Measurements from ENCODE around the gene EFEMP2.

EFEMP2 gene

GRCh38 chr11:65911682-65912568, 39.3 kb upstream of the EFEMP2 start:
- Mint-ChIP-seq H3K36me3 (no peaks in the 10 kb centered on the region), H3K9me3 (no peaks in the 10 kb centered on the region), H3K27ac (no peak overlapping the region), H3K4me1 (peaks cover 47% of the 10 kb centered on the region), H3K27me3 (peaks cover 45% of the 10 kb centered on the region), H3K4me3 (no peak overlapping the region)
- peak; percentile 65 for ATAC-seq

GRCh38 chr11:65907878-65908277, 35.3 kb upstream of the EFEMP2 start:
- peaks cover 65% of the 10 kb centered on the region for H3K27me3 Mint-ChIP-seq
- H3K4me3 Mint-ChIP-seq = no peak overlapping the region
- no peak for ATAC-seq
- no peaks in the 10 kb centered on the region for H3K9me3 Mint-ChIP-seq
- H3K36me3 Mint-ChIP-seq = no peaks in the 10 kb centered on the region
- no peak overlapping the region for H3K27ac Mint-ChIP-seq
- peaks cover 17% of the 10 kb centered on the region for H3K4me1 Mint-ChIP-seq

- no peaks in the 10 kb centered on the region for H3K36me3 Mint-ChIP-seq
- H3K27me3 Mint-ChIP-seq = peaks cover 73% of the 10 kb centered on the region
- peaks cover 4% of the 10 kb centered on the region for H3K4me1 Mint-ChIP-seq
- no peaks in the 10 kb centered on the region for H3K9me3 Mint-ChIP-seq
- no peak overlapping the region for H3K4me3 Mint-ChIP-seq
- H3K27ac Mint-ChIP-seq = no peak overlapping the region
- no peak for ATAC-seq
Measured at GRCh38 chr11:65906602-65907001, 34.0 kb upstream of the EFEMP2 start.

- peaks cover 4% of the 10 kb centered on the region for H3K4me1 Mint-ChIP-seq
- no peak for ATAC-seq
- H3K27ac Mint-ChIP-seq = no peak overlapping the region
- H3K36me3 Mint-ChIP-seq = no peaks in the 10 kb centered on the region
- peaks cover 48% of the 10 kb centered on the region for H3K27me3 Mint-ChIP-seq
- no peak overlapping the region for H3K4me3 Mint-ChIP-seq
- H3K9me3 Mint-ChIP-seq = no peaks in the 10 kb centered on the region
Measured at GRCh38 chr11:65903715-65904114, 31.1 kb upstream of the EFEMP2 start.

- ATAC-seq = no peak
- H3K27ac Mint-ChIP-seq = no peak overlapping the region
- H3K4me1 Mint-ChIP-seq = peaks cover 4% of the 10 kb centered on the region
- H3K36me3 Mint-ChIP-seq = no peaks in the 10 kb centered on the region
- peaks cover 47% of the 10 kb centered on the region for H3K27me3 Mint-ChIP-seq
- no peak overlapping the region for H3K4me3 Mint-ChIP-seq
- H3K9me3 Mint-ChIP-seq = no peaks in the 10 kb centered on the region
Measured at GRCh38 chr11:65903068-65903481, 30.5 kb upstream of the EFEMP2 start.

GRCh38 chr11:65900899-65901180, 28.2 kb upstream of the EFEMP2 start:
- peak overlapping the region; percentile 46 for H3K4me3 Mint-ChIP-seq
- ATAC-seq = no peak
- H3K36me3 Mint-ChIP-seq = no peaks in the 10 kb centered on the region
- no peaks in the 10 kb centered on the region for H3K9me3 Mint-ChIP-seq
- peaks cover 30% of the 10 kb centered on the region for H3K27me3 Mint-ChIP-seq
- H3K27ac Mint-ChIP-seq = no peak overlapping the region
- peaks cover 14% of the 10 kb centered on the region for H3K4me1 Mint-ChIP-seq

GRCh38 chr11:65900125-65900898, 27.7 kb upstream of the EFEMP2 start, which contains the start of gene FOSL1:
TSS of gene FOSL1 (minus strand) at chr11:65900388. CDS start at chr11:65900339, 49 bp downstream.
- H3K36me3 Mint-ChIP-seq = no peaks in the 10 kb centered on the region
- H3K27ac Mint-ChIP-seq = peak within 1 kb of the TSS; percentile 60
- peak within 1 kb of the TSS; percentile 71 for H3K4me3 Mint-ChIP-seq
- H3K4me1 Mint-ChIP-seq = peaks cover 20% of the 10 kb centered on the region
- H3K27me3 Mint-ChIP-seq = peaks cover 30% of the 10 kb centered on the region
- ATAC-seq = peak; percentile 94
- no peaks in the 10 kb centered on the region for H3K9me3 Mint-ChIP-seq

- Mint-ChIP-seq H3K4me1 (peaks cover 23% of the 10 kb centered on the region), H3K4me3 (peak overlapping the region; percentile 71), H3K36me3 (no peaks in the 10 kb centered on the region), H3K27ac (peak overlapping the region; percentile 60), H3K27me3 (peaks cover 30% of the 10 kb centered on the region), H3K9me3 (no peaks in the 10 kb centered on the region)
- no peak for ATAC-seq
Measured at GRCh38 chr11:65899356-65900124, 26.9 kb upstream of the EFEMP2 start.

- peaks cover 30% of the 10 kb centered on the region for H3K4me1 Mint-ChIP-seq
- ATAC-seq = no peak
- no peaks in the 10 kb centered on the region for H3K9me3 Mint-ChIP-seq
- peak overlapping the region; percentile 79 for H3K4me3 Mint-ChIP-seq
- peak overlapping the region; percentile 60 for H3K27ac Mint-ChIP-seq
- H3K27me3 Mint-ChIP-seq = peaks cover 24% of the 10 kb centered on the region
- H3K36me3 Mint-ChIP-seq = no peaks in the 10 kb centered on the region
Measured at GRCh38 chr11:65898656-65899355, 26.2 kb upstream of the EFEMP2 start.

- ATAC-seq = no peak
- Mint-ChIP-seq H3K27me3 (peaks cover 6% of the 10 kb centered on the region), H3K4me1 (peaks cover 47% of the 10 kb centered on the region), H3K4me3 (no peak overlapping the region), H3K36me3 (no peaks in the 10 kb centered on the region), H3K9me3 (no peaks in the 10 kb centered on the region), H3K27ac (no peak overlapping the region)
Measured at GRCh38 chr11:65897020-65897471, 24.4 kb upstream of the EFEMP2 start.

- H3K4me1 Mint-ChIP-seq = peaks cover 54% of the 10 kb centered on the region
- peak overlapping the region; percentile 92 for H3K27ac Mint-ChIP-seq
- ATAC-seq = no peak
- H3K9me3 Mint-ChIP-seq = no peaks in the 10 kb centered on the region
- no peaks in the 10 kb centered on the region for H3K27me3 Mint-ChIP-seq
- H3K4me3 Mint-ChIP-seq = no peak overlapping the region
- no peaks in the 10 kb centered on the region for H3K36me3 Mint-ChIP-seq
Measured at GRCh38 chr11:65896034-65896999, 23.7 kb upstream of the EFEMP2 start.

- Mint-ChIP-seq H3K4me3 (no peak overlapping the region), H3K9me3 (no peaks in the 10 kb centered on the region), H3K27ac (peak overlapping the region; percentile 92), H3K36me3 (no peaks in the 10 kb centered on the region), H3K4me1 (peaks cover 52% of the 10 kb centered on the region), H3K27me3 (no peaks in the 10 kb centered on the region)
- ATAC-seq = no peak
Measured at GRCh38 chr11:65895482-65895981, 22.9 kb upstream of the EFEMP2 start.

GRCh38 chr11:65894034-65894591, 21.5 kb upstream of the EFEMP2 start:
- H3K4me3 Mint-ChIP-seq = peak overlapping the region; percentile 83
- H3K27ac Mint-ChIP-seq = peak overlapping the region; percentile 92
- H3K27me3 Mint-ChIP-seq = no peaks in the 10 kb centered on the region
- no peaks in the 10 kb centered on the region for H3K9me3 Mint-ChIP-seq
- H3K4me1 Mint-ChIP-seq = peaks cover 64% of the 10 kb centered on the region
- H3K36me3 Mint-ChIP-seq = no peaks in the 10 kb centered on the region
- no peak for ATAC-seq

Data from stimulated activated memory B cell treated with anti-CD40 and anti-IgM and Interleukin-4, amounts not matched to agents 10 μg/mL and 1 μg/mL and 100 μg/mL, for 72 hours (primary cell).